GM12891 (cell line): ENCODE data around the gene EIF3CL.
"Not testable (repeated sequence)": the region's sequence is repeated elsewhere in the genome, so short reads cannot be mapped to it uniquely, and the experiment has no call there.

Experiments used
- POLR2A ChIP-seq: IDR thresholded peaks from 2 replicates; pipeline ENCODE4 v1.6.1; 2011; ENCODE audit warnings: low read depth, low read length, control low read depth
- TAF1 ChIP-seq: IDR thresholded peaks from 2 replicates; pipeline ENCODE4 v1.6.1; 2011; ENCODE audit warnings: low read depth, low read length, control low read depth

DNA sequence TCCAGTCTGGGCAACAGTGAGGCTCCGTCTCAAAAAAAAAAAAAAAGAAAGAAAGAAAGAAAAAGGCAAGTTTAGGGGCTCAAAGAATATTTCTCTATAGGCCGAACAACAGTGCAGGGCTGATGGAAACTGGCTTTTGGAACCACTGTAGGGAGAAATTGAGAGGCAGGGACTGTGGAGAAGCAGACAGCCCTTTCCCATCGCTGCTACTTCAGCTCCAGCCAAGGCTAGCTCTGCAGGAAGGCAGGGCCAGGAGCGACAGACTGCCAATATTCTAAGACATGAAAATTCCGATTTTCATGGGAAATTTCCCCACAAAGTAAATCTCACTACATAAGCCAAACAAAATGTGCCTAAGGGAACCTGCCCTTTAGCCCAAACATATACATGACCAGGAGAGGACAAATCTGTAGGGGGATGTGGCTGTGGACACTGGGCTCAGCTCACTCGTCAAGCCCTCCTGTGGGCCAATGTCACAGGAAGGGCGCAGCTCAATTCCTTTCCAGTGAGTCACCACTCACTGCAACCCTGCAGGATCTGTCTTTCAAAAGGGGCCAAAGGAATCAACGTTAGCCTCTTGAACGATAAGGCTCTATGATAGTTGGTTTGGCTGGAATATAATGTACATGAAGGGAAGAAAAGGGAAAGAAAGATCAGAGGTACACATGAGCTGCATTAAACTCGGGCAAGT is 21.3 kb downstream of the EIF3CL start:
- not testable (repeated sequence) for TF ChIP-seq TAF1, POLR2A
